Panc1 (cell line): ENCODE data around the gene UBL5. TPM values are rescaled to one million over a fixed set of nuclear protein-coding genes. Genes with fewer than 3 reads are reported as not detected.

Source experiments
- ATAC-seq: fragments of 200-7000 bp; cut with Tn5 transposase; 2 replicates; pipeline ENCODE4 v1.9.1; 2020; ENCODE audit warnings: mild to moderate bottlenecking, moderate library complexity
- BruUV-seq: library from RNA; stranded (reverse); fragments of 400-500 nt; replicated peaks from 2 replicates; lab custom pipeline; 2021; lab: Mats Ljungman, UMichigan
- CTCF ChIA-PET: fragments of 300-600 bp; sonication (Branson Sonifier 250); formaldehyde crosslinking; loops from one replicate; lab custom pipeline; 2022; ENCODE audit warnings: antibody characterized with exemption; lab: Charles Lee
- POLR2A ChIA-PET: fragments of 300-600 bp; sonication (Branson Sonifier 250); formaldehyde crosslinking; loops from one replicate; lab custom pipeline; 2022; ENCODE audit warnings: antibody characterized with exemption; lab: Charles Lee
- DNase-seq: peaks from one replicate; pipeline ENCODE4 v3.0.0-alpha.2; 2010; ENCODE audit warnings: low read depth, low spot score
- H3K27ac ChIP-seq: 2 replicates; pipeline ENCODE4 v1.5.1; 2011; ENCODE audit warnings: mild to moderate bottlenecking, low read length, inconsistent platforms
- H3K27me3 ChIP-seq: fragments of 200-500 bp; sonication (Bioruptor generic); 2 replicates; pipeline ENCODE4 v1.6.0; 2014; ENCODE audit warnings: low read length, inconsistent platforms; ENCODE audit not compliant: control insufficient read depth, insufficient read depth
- H3K36me3 ChIP-seq: fragments of 200-500 bp; sonication (Bioruptor generic); 2 replicates; pipeline ENCODE4 v1.5.1; 2014; ENCODE audit warnings: inconsistent platforms, mild to moderate bottlenecking, low read length, moderate library complexity; ENCODE audit not compliant: control insufficient read depth, insufficient read depth
- H3K4me1 ChIP-seq: 2 replicates; pipeline ENCODE4 v1.5.1; 2011; ENCODE audit warnings: inconsistent platforms, mild to moderate bottlenecking, low read length, moderate library complexity; ENCODE audit not compliant: control insufficient read depth, insufficient read depth
- H3K4me3 ChIP-seq, 2 experiments: 2 replicates each; pipeline ENCODE4 v1.5.1; 2011 to 2012; ENCODE audit warnings: low read depth in 2 of 2, low read length in 2 of 2, mild to moderate bottlenecking in 2 of 2, inconsistent platforms in 1 of 2, moderate library complexity in 1 of 2
- H3K9me3 ChIP-seq: fragments of 200-500 bp; sonication (Bioruptor generic); 2 replicates; pipeline ENCODE4 v1.5.1; 2014; ENCODE audit warnings: low read depth, mild to moderate bottlenecking, inconsistent platforms, low read length, moderate library complexity; ENCODE audit not compliant: control insufficient read depth, insufficient read depth
- CTCF ChIP-seq: fragments of 450-650 bp; IDR thresholded peaks from 2 replicates; pipeline ENCODE4 v1.5.1; 2017; ENCODE audit warnings: mild to moderate bottlenecking
- POLR2AphosphoS5 ChIP-seq: IDR thresholded peaks from 2 replicates; pipeline ENCODE4 v1.6.1; 2012; ENCODE audit warnings: mild to moderate bottlenecking, low read depth, low read length, moderate library complexity
- REST ChIP-seq, 2 experiments: IDR thresholded peaks; 2 replicates each; pipeline ENCODE4 v1.6.1; 2011 to 2012; ENCODE audit warnings: low read depth in 2 of 2, control low read depth in 1 of 2, low read length in 1 of 2, mild to moderate bottlenecking in 1 of 2, moderate library complexity in 1 of 2; ENCODE audit not compliant: insufficient read depth in 1 of 2
- SIN3A ChIP-seq: IDR thresholded peaks from 2 replicates; pipeline ENCODE4 v1.6.1; 2012; ENCODE audit warnings: low read depth, mild to moderate bottlenecking, low read length, moderate library complexity, borderline replicate concordance; ENCODE audit not compliant: insufficient read depth
- TCF7L2 ChIP-seq: IDR thresholded peaks from 2 replicates; pipeline ENCODE4 v1.6.1; 2011; ENCODE audit warnings: mild to moderate bottlenecking, low read depth, low read length, inconsistent platforms
- in situ Hi-C: cut with HindIII; loops from 2 replicates; pipeline ENCODE4 v1.10.0; 2016; ENCODE audit warnings: low sequenced_read_pairs, low pct_unique_long_range_greater_than_20kb
- intact Hi-C: fragments of 100-400 bp; cut with micrococcal nuclease; formaldehyde crosslinking; loops from one replicate; pipeline ENCODE4 v1.10.0; 2022; ENCODE audit not compliant: unreplicated experiment
- total RNA-seq: library from RNA; stranded (reverse); gene quantifications from one replicate; pipeline ENCODE4 v1.2.1, GENCODE V29; 2021; ENCODE audit not compliant: unreplicated experiment

Gene UBL5
- total RNA-seq, 1 experiment from 2014 or later: 379 TPM

GRCh38 chr19:9847087-9847671 lies 19.5 kb downstream of the UBL5 start:
- H3K4me1 ChIP-seq: no peaks in the 10 kb centered on the region
- no peak for TF ChIP-seq TCF7L2
- TF ChIP-seq POLR2AphosphoS5: no peak
- no peak for TF ChIP-seq SIN3A
- TF ChIP-seq CTCF: peak; percentile 75
- ATAC-seq (peak; percentile 84), DNase-seq (peak; percentile 12)
- CTCF ChIA-PET: no interaction called here
- H3K36me3 ChIP-seq: no peaks in the 10 kb centered on the region; the same call in 1 of the 2 replicates
- in situ Hi-C loops: no loop called here
- intact Hi-C loops: no loop called here
- H3K9me3 ChIP-seq: no peaks in the 10 kb centered on the region
- no peak overlapping the region for H3K27ac ChIP-seq
- POLR2A ChIA-PET: no interaction called here
- H3K27me3 ChIP-seq: no peaks in the 10 kb centered on the region
- BruUV-seq: no TSS peak
- no peak overlapping the region for H3K4me3 ChIP-seq

GRCh38 chr19:9848060-9848459 lies 20.3 kb downstream of the UBL5 start:
- TF ChIP-seq CTCF (peak; percentile 70; the same call in 1 of the 2 replicates), REST (IDR thresholded peaks at IDR 0.05; ENCODE audit: insufficient read depth in 1 of 2, low read depth in 2 of 2, low read length in 1 of 2) (no peak)
- ATAC-seq: peak; percentile 64; the same call in 1 of the 2 replicates
- ChIA-PET CTCF (no interaction called here), POLR2A (no interaction called here)
- Histone ChIP-seq H3K9me3 (no peaks in the 10 kb centered on the region), H3K27me3 (no peaks in the 10 kb centered on the region), H3K4me1 (no peaks in the 10 kb centered on the region), H3K27ac (no peak overlapping the region), H3K4me3 (no peak overlapping the region), H3K36me3 (no peaks in the 10 kb centered on the region; the same call in 1 of the 2 replicates)
- intact Hi-C loops: no loop called here
- in situ Hi-C loops: no loop called here
- DNase-seq: no peak
- no TSS peak for BruUV-seq
